GM21360 (cell line): ENCODE data around the gene CPLANE1.
"Not testable (repeated sequence)": the region's sequence is repeated elsewhere in the genome, so short reads cannot be mapped to it uniquely, and the experiment has no call there.

Source experiments
- ATAC-seq: cut with Tn5 transposase; IDR thresholded peaks from one replicate; pipeline ENCODE4 v1.9.1; 2021; ENCODE audit warnings: mild to moderate bottlenecking, moderate library complexity; ENCODE audit not compliant: unreplicated experiment

CPLANE1 gene

DNA sequence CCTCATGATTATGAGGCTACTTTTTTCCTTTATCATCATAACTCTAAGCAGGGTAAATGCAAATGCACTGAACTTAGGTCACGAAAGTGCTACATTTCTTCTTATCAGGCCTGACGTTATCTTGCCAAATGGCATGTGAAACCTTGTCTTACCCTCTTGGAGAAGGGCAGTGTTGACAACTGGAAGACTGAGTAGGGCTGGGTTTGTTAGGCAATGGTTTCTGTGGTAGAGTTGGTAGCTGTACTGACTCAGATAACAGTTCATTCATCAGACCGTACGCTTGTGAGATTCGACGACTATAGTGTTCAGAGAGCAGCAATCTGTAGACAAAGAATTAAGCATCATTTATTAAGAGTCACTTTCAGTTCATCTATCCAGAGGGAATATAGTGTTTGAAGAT, 127.7 kb downstream of the CPLANE1 start:
- ATAC-seq: no peak

DNA sequence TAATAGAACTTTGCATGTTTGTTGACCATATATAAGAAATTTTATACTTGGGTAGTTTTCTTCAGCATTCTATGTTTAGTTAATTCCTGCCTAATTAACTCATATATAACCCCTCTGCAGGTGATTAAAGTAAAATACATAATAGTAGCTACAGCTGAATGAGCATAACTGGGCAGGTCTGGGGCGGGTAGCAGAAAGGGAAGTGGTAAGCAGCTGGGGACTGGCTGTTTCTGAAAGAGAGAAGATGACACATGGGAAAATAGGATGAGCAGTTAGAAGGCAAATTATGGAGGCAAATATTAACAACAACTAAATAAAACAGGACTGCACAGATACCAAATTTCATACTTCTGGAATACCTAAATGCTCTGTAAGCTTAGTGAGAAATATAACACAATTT, 128.1 kb downstream of the CPLANE1 start:
- no peak for ATAC-seq

DNA sequence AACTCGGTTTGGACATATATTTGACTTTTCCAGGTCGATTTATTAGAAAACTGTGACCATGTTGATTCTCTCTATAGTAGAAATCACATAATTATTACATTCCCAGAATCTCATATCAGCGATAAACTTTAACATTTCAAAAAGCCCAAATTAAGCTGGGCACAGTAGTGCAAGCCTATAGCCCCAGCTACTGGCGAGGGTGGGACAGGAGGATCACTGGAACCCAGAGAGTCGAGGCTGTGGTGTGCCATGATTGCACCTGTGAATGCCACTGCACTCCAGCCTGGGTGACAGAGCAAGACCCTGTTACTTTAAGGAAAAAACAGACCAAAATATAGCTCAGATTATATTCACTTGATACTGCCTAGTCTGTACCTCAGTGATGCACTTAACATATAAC, 128.9 kb downstream of the CPLANE1 start:
- no peak for ATAC-seq

DNA sequence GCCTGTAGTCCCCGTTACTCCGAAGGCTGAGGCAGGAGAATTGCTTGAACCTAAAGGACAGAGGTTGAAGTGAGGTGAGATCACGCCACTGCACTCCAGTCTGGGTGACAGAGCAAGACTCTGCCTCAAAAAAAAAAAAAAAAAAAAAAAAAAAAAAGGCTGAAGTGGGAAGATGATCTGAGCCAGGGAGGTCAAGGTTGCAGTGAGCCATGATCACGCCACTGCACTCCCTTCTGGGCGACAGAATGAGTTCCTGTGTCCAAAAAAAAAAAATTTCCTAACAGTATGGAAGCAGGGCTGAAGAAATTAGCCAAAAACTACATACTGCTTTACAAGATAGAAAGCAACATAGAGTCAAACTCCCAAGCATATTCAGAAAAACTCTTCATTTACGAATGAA, 132.8 kb downstream of the CPLANE1 start:
- no peak for ATAC-seq

DNA sequence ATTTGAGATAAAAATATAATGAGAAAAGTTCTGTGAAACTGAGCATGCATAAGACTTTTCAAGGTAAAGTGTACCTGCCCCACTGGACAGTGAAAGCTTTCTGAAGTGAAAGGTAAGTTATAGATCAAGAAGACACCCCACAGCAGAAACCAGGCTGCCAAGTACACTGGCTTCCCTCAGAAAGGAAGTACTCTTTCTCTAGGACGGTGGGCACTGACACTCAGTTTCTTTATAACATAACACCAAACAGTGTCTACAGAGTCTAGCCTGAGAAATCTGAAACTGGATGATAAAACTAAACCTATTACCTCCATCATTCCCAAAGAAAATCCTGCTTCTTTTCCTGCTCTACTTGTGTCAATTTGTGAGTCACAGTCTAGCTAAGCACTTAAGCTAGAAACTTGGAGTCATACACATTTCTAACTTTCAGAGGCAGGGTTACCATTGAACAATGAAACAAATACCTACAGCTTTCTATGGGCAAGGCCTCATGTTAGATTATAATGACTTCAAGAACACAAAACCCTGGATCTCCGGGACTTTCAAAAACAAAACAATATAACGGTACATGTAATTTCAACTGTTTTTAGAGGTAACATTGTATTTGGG, 136.7 kb downstream of the CPLANE1 start:
- ATAC-seq: peak; percentile 28

DNA sequence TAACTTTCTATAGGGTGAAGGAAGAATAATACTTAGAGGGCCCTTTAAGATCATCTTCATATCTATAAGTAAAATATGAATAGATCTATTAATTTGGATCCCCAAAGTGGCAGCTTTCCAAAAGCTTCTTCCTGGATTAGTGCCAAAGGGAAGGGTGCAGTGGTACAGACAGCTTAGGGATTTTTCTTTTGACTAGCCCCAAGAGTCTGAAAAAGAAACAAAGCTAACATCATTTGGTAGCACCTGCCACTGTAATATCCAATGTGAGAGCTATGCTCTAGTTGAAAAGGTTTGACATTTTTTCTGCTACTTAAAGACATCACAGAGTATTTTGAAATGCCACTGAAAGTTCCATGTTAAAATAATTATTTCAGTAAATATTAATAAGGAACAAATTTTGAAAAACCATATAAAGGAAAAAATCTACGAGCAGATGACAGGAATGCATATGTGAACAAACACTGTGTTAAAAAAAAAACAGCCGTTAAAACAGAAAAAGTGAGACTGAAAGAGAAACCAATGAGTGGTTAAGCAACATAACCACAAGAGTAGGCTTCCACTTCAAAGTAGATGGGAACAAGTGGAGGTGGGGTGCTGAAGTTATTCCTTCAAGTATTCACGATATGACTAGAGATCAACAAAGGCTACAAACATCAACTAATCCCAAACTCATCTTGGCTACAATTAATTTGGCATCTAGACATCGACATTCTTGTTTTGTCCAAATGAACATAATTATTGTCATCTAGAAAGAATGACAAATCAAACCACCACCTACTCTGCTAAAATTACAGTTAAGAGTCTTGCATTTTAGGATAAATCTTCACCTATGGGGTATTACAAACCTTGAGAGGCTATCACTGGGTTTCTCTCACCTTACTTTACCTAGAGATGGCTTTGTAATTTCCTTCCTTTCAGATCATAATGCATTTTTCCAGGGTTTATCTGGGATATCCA, 137.5 kb downstream of the CPLANE1 start:
- peak; percentile 84 for ATAC-seq

DNA sequence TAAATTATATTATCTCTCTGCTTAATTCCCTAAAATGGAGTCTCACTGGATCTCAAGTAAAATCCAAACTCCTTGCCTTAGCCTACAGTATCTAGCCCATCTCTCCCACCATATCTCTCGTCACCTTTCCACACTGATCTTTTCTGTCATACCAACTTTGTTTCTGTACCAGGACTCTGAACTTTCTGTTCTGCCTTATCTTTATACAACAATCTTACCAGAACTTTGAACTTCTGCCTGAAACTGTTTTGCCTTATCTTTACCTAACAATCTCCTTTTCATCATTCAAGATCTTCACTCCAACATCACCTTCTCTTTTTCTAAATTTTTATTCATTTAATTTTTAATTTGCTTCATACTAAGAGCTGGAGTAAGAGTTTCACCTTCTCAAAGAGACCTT, 139.0 kb downstream of the CPLANE1 start:
- ATAC-seq: no peak

DNA sequence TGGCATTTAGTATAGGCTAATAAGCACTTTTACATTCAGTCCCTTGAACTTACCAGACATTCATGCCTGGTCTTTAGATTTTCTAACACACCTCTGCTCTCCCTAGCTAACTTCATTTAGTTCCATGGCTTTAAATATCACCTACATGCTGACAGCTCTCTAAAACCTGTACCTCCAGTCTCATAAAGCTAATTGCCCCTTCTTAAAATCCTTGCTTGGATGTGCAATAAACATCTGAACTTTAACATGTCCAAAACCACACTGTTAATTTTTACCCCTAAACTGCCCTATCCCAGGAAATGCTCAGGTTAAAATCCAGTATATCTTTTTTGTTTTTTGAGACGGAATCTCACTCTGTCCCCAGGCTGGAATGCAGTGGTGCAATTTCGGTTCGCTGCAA, 139.8 kb downstream of the CPLANE1 start:
- ATAC-seq: no peak

DNA sequence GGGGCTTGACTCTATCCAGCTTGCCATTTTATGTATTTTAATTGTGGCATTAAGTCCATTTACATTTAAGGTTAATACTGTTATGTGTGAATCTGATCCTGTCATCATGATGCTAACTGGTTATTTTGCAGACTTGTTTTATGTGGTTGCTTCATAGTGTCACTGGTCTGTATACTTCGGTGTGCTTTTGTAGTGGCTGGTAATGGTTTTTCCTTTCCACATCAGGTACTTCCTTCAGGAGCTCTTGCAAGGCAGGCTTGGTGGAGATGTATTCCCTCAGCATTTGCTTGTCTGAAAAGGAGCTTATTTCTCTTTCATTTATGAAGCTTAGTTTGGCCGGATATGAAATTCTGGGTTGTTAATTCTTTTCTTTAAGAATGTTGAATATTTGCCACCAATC, 145.9 kb downstream of the CPLANE1 start:
- ATAC-seq: no peak

DNA sequence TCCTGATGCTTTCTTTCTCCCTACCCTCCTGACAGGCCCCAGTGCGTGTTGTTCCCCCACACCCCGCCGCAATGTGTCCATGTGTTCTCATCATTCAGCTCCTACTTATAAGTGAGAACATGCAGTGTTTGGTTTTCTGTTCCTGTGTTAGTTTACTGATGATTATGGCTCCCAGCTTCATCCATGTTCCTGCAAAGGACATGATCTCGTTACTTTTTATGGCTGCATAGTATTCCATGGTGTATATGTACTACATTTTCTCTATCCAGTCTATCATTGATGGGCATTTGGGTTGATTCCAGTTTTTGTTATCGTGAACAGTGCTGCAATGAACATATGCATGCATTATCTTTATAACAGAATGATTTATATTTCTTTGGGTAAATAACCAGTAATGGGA, 149.9 kb downstream of the CPLANE1 start:
- ATAC-seq: not testable (repeated sequence)

DNA sequence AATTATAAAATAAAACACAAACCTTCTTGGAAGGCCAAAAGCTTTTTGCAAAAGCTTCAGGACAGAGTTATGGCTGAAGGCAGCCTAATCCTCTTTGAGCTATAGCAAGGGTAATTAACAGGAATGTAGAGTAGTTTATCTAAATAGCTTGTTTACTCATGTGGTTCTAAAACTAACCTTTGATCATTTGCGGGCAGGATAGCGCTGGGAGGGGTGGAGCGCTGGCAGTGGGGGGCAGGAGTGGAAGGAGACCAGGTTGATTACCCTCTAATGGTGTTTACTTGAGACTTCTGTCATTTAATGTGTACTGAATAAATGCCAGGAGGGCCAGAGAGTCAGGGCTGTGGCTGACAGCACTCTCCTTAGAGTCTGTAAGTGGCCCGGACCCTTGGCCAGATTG, 155.4 kb downstream of the CPLANE1 start:
- not testable (repeated sequence) for ATAC-seq

DNA sequence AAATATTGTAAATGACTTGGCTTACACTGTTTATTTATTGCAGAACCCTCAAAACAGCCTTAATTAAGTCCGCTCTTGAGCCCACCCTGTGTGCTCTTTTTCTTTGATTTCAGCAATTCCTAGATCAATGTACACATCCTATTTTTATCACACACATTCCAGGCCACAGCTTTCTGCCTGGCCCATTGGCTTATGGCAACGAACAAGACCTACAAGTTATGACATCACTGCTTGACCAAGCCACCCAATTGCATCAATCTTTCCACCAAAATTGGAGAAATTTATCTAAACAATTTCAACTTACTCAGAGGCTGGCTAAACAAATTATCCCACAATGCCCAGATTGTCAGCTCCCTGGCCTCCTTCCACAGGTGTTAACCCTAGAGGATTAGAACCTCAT, 158.4 kb downstream of the CPLANE1 start:
- no peak for ATAC-seq

DNA sequence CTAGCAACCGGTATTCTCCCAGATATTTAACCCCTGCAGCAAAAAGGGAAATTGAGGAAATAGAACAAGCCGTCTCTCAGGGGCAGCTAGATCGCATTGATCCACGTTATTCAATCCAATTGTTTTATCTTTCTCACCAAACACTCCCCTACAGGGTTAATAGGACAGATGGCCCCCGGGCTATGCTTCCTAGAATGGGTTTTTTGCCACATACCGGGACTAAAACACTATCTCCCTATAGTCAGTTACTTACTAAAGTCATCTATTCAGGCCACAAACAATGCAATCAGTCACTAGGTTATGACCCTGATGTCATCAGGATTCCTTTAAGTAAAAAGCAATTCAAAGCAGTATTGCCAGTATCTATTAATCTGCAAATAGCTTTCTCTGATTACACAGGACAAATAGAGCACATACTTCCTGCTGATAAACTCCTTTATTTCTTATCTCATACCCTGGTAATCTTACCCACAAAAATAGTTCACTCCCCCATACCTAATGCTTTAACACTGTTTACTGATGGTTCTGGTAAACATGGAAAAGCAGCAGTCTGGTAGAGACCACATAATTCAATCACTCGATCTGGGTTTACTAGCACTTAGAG, 159.0 kb downstream of the CPLANE1 start:
- ATAC-seq: no peak

DNA sequence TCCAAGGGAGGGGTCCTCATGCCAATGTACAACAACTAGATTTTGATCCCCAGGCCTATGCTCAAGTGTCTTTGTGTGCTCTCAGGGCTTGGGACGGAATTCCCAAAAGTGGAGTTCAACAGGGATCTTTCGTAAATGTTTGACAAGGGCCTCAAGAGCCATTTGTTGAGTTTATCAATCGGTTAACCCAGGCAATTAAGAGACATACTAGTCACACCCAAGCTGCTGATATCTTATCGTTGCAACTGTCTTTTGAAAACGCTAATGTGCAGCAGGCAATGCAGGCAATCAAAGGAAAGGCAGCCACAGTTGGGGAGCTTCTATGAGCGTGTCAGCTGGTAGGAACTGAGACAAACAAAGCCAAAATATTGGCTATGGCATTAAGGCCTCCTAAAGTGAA, 161.2 kb downstream of the CPLANE1 start:
- ATAC-seq: no peak

DNA sequence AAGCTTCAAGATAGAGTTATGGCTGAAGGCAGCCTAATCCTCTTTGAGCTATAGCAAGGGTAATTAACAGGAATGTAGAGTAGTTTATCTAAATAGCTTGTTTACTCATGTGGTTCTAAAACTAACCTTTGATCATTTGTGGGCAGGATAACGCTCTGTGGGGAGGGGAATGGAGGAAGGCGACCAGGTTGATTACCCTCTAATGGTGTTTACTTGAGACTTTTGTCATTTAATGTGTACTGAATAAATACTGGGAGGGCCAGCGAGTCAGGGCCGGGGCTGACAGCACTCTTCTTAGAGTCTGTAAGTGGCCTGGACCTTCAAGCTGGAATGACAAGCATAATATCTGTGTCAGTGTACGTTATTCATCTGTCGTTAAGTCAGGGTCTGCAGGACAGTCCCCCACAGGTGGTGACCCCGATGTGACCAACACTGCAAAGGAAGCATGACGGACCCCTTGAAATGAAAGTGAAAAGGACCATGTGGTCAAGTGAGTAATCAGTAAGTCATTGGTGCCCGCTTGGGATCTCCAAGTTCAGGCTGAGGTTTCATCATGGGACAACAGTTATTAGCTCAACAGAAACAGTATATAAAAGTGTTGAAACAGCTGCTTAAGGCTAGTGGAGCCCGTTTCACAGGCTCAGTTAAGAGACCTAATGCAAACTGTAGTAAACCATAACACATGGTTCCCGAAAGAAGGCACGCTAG, 162.6 kb downstream of the CPLANE1 start:
- ATAC-seq: no peak

DNA sequence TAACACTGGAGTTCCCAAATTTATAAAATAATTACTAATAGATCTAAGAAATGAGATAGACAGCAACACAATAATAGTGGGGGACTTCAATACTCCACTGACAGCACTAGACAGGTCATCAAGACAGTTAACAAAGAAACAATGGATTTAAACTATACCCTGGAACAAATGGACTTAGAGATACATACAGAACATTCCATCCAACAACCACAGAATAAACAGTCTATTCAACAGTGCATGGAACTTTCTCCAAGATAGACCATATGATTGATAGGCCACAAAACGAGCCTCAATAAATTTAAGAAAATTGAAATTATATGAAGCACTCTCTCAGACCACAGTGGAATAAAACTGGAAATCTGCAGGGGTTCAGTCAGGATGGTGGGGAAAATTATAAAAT, 163.2 kb downstream of the CPLANE1 start:
- ATAC-seq: not testable (repeated sequence)

DNA sequence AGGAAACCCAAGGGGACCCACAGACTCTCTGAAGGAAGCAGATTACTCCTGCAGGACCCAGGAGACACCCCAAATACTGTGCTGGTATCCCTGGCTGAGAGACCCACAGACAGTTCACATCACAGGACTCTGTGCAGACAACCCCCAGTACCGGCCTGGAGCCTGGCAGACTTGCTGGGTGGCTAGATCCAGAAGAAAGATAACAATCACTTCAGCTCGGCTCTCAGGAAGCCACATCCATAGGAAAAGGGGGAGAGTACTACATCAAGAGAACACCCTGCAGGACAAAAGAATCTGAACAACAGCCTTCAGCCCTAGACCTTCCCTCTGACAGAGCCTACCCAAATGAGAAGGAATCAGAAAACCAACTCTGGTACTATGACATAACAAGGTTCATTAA, 166.2 kb downstream of the CPLANE1 start:
- ATAC-seq: not testable (repeated sequence)

DNA sequence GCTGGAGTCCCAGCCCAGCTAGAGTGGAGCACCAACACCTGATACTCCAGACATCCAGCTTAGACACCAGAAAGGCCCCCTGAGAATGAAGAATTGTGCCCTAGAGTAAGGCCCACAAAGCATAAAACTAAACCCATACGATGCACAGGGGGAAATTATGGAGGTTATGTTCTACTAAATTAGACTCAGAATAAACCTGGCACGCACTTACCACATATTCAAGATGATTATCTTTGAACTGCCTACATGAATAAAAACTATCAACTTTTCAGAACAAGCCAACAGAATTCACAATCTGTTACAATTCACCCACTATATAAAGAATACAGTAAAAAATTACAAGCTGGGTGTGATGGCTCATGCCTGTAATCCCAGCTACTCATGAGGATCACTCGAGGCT, 168.5 kb downstream of the CPLANE1 start:
- ATAC-seq: no peak

DNA sequence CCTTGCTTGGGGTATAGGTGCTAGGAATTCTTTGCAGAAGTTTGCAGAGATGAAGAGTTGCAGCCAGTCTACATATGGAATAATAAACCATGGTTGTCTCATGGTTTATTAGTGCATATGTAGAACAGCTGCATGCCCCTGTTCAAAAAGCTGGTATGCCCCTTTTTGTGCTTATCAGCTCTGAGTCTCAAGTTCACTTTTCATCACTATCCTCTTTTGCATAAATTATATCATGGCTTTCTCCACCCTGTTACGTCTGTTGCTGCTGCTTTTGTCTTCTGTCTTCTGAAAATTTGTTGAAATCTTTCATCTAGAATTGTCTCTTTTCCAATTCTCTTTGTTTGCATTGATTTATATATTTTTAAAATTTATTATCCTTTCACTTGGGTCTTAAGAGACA, 172.0 kb downstream of the CPLANE1 start:
- no peak for ATAC-seq

DNA sequence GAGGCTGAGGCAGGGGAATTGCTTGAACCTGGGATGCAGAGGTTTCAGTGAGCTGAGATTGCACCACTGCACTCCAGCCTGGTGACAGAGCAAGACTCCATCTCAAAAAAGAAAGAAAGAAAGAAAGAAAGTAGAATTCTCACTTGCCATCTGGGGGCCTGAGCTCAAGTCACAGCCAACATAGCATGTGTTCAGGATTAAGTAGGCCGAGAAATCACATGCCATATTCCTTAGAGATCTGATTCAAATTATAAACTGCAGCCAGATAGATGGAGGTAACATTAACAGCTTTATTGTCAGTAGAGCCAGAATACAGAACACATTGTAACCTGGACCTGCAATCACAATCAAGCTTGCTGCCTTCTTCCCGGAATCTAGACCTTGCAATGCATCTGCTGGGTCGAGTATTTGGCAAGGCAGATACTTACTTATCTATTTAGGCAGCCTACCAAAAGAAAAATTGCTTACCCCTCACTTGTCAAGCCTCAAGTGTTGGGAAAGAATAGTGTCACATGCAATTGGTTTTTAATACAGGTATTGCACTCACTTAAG, 173.7 kb downstream of the CPLANE1 start:
- no peak for ATAC-seq
